HCT116 (cell line): ENCODE measurements around the gene MOCS1. TPM values are rescaled to one million over a fixed set of nuclear protein-coding genes. Genes with fewer than 3 reads are reported as not detected.

Source experiments
- ATAC-seq: fragments of 200-7000 bp; cut with Tn5 transposase; 2 replicates; pipeline ENCODE4 v1.9.1; 2020; ENCODE audit warnings: mild to moderate bottlenecking, moderate library complexity
- BruUV-seq: library from RNA; stranded (reverse); fragments of 400-500 nt; replicated peaks from 2 replicates; lab custom pipeline; 2021; lab: Mats Ljungman, UMichigan
- CTCF ChIA-PET: fragments of 300-600 bp; sonication (Branson Sonifier 250); formaldehyde crosslinking; loops from one replicate; lab custom pipeline; 2021; ENCODE audit warnings: antibody characterized with exemption; lab: Charles Lee
- POLR2A ChIA-PET: fragments of 300-600, 350-600 bp; sonication (Branson Sonifier 250); formaldehyde crosslinking; loops from one replicate; lab custom pipeline; 2021; ENCODE audit warnings: antibody characterized with exemption; lab: Charles Lee
- RAD21 ChIA-PET, 2 experiments: fragments of 300-600 bp; sonication (Branson Sonifier 250); formaldehyde crosslinking; loops; one replicate each; lab custom pipeline; 2023; ENCODE audit warnings: low total read pairs in 2 of 2; ENCODE audit not compliant: uncharacterized antibody in 2 of 2, unreplicated experiment in 2 of 2, low non-redundant PET in 1 of 2; lab: Charles Lee
- DNase-seq: peaks from one replicate; pipeline ENCODE4 v3.0.0-alpha.2; 2010; ENCODE audit warnings: low read depth, low spot score
- H2AFZ ChIP-seq: fragments of 200-600 bp; shearing (Covaris generic), sonication (generic); 2 replicates; pipeline ENCODE4 v1.6.1; 2017; ENCODE audit warnings: low read depth, mixed run types, mixed read lengths, antibody characterized with exemption, low read length; ENCODE audit not compliant: poor library complexity, severe bottlenecking
- H3K27ac ChIP-seq: 2 replicates; pipeline ENCODE4 v1.5.1; 2012; ENCODE audit warnings: low read depth, low read length
- H3K27me3 ChIP-seq: fragments of 200-600 bp; sonication (generic); 2 replicates; pipeline ENCODE4 v1.6.1; 2016; ENCODE audit warnings: mixed run types, low read length, mixed read lengths; ENCODE audit not compliant: insufficient read depth
- H3K36me3 ChIP-seq, 2 experiments: fragments of 200-500 bp in 1 of 2; fragments of 200-600 bp in 1 of 2; sonication (Bioruptor generic) in 1 of 2; sonication (generic) in 1 of 2; 2 replicates each; pipeline versions ENCODE4 v1.5.1 to v1.6.1; 2014 to 2016; ENCODE audit warnings: low read length in 2 of 2, inconsistent platforms in 1 of 2, mixed read lengths in 1 of 2, mixed run types in 1 of 2; ENCODE audit not compliant: insufficient read depth in 2 of 2, control insufficient read depth in 1 of 2
- H3K4me1 ChIP-seq, 2 experiments: fragments of 200-600 bp in 1 of 2; sonication (generic) in 1 of 2; 2 replicates each; pipeline versions ENCODE4 v1.5.1 to v1.6.1; 2012 to 2017; ENCODE audit warnings: low read length in 2 of 2, inconsistent platforms in 1 of 2, mild to moderate bottlenecking in 1 of 2, mixed read lengths in 1 of 2, mixed run types in 1 of 2, moderate library complexity in 1 of 2; ENCODE audit not compliant: insufficient read depth in 2 of 2, control insufficient read depth in 1 of 2
- H3K4me2 ChIP-seq: fragments of 200-600 bp; sonication (generic); 2 replicates; pipeline ENCODE4 v1.6.1; 2017; ENCODE audit warnings: mixed run types, low read length, mixed read lengths
- H3K4me3 ChIP-seq, 2 experiments: fragments of 200-600 bp in 1 of 2; sonication (generic) in 1 of 2; replicated peaks in 1 of 2; 2 replicates each; pipeline ENCODE4 v1.5.1; 2011 to 2016; ENCODE audit warnings: low read length in 2 of 2, control low read depth in 1 of 2, low read depth in 1 of 2, mild to moderate bottlenecking in 1 of 2, mixed read lengths in 1 of 2, mixed run types in 1 of 2
- H3K79me2 ChIP-seq: fragments of 200-600 bp; sonication (generic); 2 replicates; pipeline ENCODE4 v1.6.1; 2017; ENCODE audit warnings: mild to moderate bottlenecking, mixed run types, low read length, moderate library complexity, mixed read lengths; ENCODE audit not compliant: insufficient read depth
- H3K9ac ChIP-seq: fragments of 200-600 bp; sonication (generic); 2 replicates; pipeline ENCODE4 v1.6.1; 2016; ENCODE audit warnings: low read length, mixed read lengths
- H3K9me2 ChIP-seq: fragments of 200-600 bp; sonication (generic), shearing (Covaris generic); 2 replicates; pipeline ENCODE4 v1.6.1; 2017; ENCODE audit warnings: mixed run types, mild to moderate bottlenecking, moderate library complexity; ENCODE audit not compliant: insufficient read depth
- H3K9me3 ChIP-seq, 2 experiments: fragments of 200-500 bp in 1 of 2; fragments of 200-600 bp in 1 of 2; sonication (Bioruptor generic) in 1 of 2; sonication (generic) in 1 of 2; 2 replicates each; pipeline ENCODE4 v1.6.1; 2014 to 2017; ENCODE audit warnings: low read length in 2 of 2, mixed read lengths in 2 of 2, inconsistent platforms in 1 of 2, low read depth in 1 of 2, mild to moderate bottlenecking in 1 of 2, mixed run types in 1 of 2, moderate library complexity in 1 of 2; ENCODE audit not compliant: control insufficient read depth in 1 of 2, insufficient read depth in 1 of 2
- H4K20me1 ChIP-seq: fragments of 200-600 bp; sonication (generic), shearing (Covaris generic); 2 replicates; pipeline ENCODE4 v1.6.1; 2017; ENCODE audit warnings: mixed run types, mild to moderate bottlenecking, moderate library complexity; ENCODE audit not compliant: insufficient read depth
- ATF3 ChIP-seq: IDR thresholded peaks from 2 replicates; pipeline ENCODE4 v1.6.1; 2012
- CTCF ChIP-seq, 3 experiments: fragments of 200-600 bp in 1 of 3; sonication (generic) in 1 of 3; IDR thresholded peaks in 2 of 3; conservative IDR thresholded peaks in 1 of 3; 2 replicates each; pipeline ENCODE4 v1.5.1; 2012 to 2017; ENCODE audit warnings: low read depth in 2 of 3, low read length in 2 of 3, antibody characterized with exemption in 1 of 3, borderline replicate concordance in 1 of 3, control low read depth in 1 of 3, mild to moderate bottlenecking in 1 of 3, mixed read lengths in 1 of 3, mixed run types in 1 of 3, moderate library complexity in 1 of 3; ENCODE audit not compliant: insufficient read depth in 1 of 3
- ELF1 ChIP-seq: IDR thresholded peaks from 2 replicates; pipeline ENCODE4 v1.6.1; 2012; ENCODE audit warnings: low read depth, borderline replicate concordance
- JUND ChIP-seq: IDR thresholded peaks from 2 replicates; pipeline ENCODE4 v1.6.1; 2012
- MAX ChIP-seq: IDR thresholded peaks from 2 replicates; pipeline ENCODE4 v1.6.1; 2012
- SRF ChIP-seq: IDR thresholded peaks from 2 replicates; pipeline ENCODE4 v1.6.1; 2012; ENCODE audit warnings: low read depth
- ZBTB33 ChIP-seq: IDR thresholded peaks from 2 replicates; pipeline ENCODE4 v1.6.1; 2011; ENCODE audit warnings: mild to moderate bottlenecking, low read length, moderate library complexity; ENCODE audit not compliant: insufficient replicate concordance; ENCODE audit errors: extremely low read depth
- ZFX ChIP-seq: fragments of 450-650 bp; IDR thresholded peaks from 2 replicates; pipeline ENCODE4 v1.6.1; 2017
- intact Hi-C: fragments of 100-400 bp; cut with micrococcal nuclease; formaldehyde crosslinking; loops from 2 replicates; pipeline ENCODE4 v1.10.0; 2022
- total RNA-seq: library from RNA; stranded (reverse); gene quantifications from one replicate; pipeline ENCODE4 v1.2.1, GENCODE V29; 2021; ENCODE audit not compliant: unreplicated experiment

The MOCS1 gene
- total RNA-seq, 1 experiment from 2014 or later = 9.3 TPM

- Histone ChIP-seq H2AFZ (no peak overlapping the region), H3K9me2 (no peaks in the 10 kb centered on the region), H3K9me3 (no peaks in the 10 kb centered on the region), H3K4me2 (no peak overlapping the region), H3K36me3 (no peaks in the 10 kb centered on the region), H3K79me2 (no peaks in the 10 kb centered on the region)
- BruUV-seq = no TSS peak
- ChIA-PET RAD21 (no interaction called here), CTCF (no interaction called here)
- ATAC-seq = no peak
- TF ChIP-seq SRF (no peak), MAX (no peak), ZFX (no peak), ATF3 (no peak), ELF1 (no peak), CTCF (IDR thresholded peaks at IDR 0.05 in 2 of 3, conservative IDR thresholded peaks at IDR 0.05 in 1 of 3; ENCODE audit: borderline replicate concordance in 1 of 3, insufficient read depth in 1 of 3, low read depth in 2 of 3, low read length in 2 of 3) (no peak), JUND (no peak)
- TF ChIP-seq, all 23 proteins: peak for 0
- Histone ChIP-seq H3K4me1 (no peaks in the 10 kb centered on the region), H3K9ac (no peak overlapping the region), H4K20me1 (no peaks in the 10 kb centered on the region), H3K27ac (no peak overlapping the region), H3K27me3 (peaks cover 63% of the 10 kb centered on the region), H3K4me3 (no peak overlapping the region)
- intact Hi-C loops = no loop called here
- POLR2A ChIA-PET = no interaction called here
- no peak for DNase-seq
Measured at GRCh38 chr6:39951716-39952115, 17.5 kb upstream of the MOCS1 start.

GRCh38 chr6:39951191-39951590 lies 16.9 kb upstream of the MOCS1 start:
- TF ChIP-seq ZBTB33 (no peak), JUND (no peak), ZFX (no peak), CTCF (IDR thresholded peaks at IDR 0.05 in 2 of 3, conservative IDR thresholded peaks at IDR 0.05 in 1 of 3; ENCODE audit: borderline replicate concordance in 1 of 3, insufficient read depth in 1 of 3, low read depth in 2 of 3, low read length in 2 of 3) (no peak)
- H3K79me2 ChIP-seq = no peaks in the 10 kb centered on the region
- no peak overlapping the region for H2AFZ ChIP-seq
- H4K20me1 ChIP-seq = no peaks in the 10 kb centered on the region
- H3K9ac ChIP-seq = no peak overlapping the region
- no peak overlapping the region for H3K27ac ChIP-seq
- no peaks in the 10 kb centered on the region for H3K9me2 ChIP-seq
- ChIA-PET POLR2A (no interaction called here), RAD21 (no interaction called here), CTCF (no interaction called here)
- DNase-seq = no peak
- BruUV-seq = no TSS peak
- no peaks in the 10 kb centered on the region for H3K4me1 ChIP-seq
- H3K9me3 ChIP-seq = no peaks in the 10 kb centered on the region
- no peak for ATAC-seq
- H3K4me3 ChIP-seq = no peak overlapping the region
- no peaks in the 10 kb centered on the region for H3K36me3 ChIP-seq
- intact Hi-C loops = no loop called here
- H3K27me3 ChIP-seq = peaks cover 66% of the 10 kb centered on the region
- H3K4me2 ChIP-seq = no peak overlapping the region
